ENCODE measurements around the gene C17orf78. TPM values are rescaled to one million over a fixed set of nuclear protein-coding genes. Genes with fewer than 3 reads are reported as not detected.

C17orf78 gene
- total and polyA plus RNA-seq, 2 of the 8 experiments (the other 6 are each of a cell fraction or from before 2014, with no cell fraction given), result not detected

- peak; percentile 43 for TF ChIP-seq POLR2AphosphoS5 (IDR thresholded peaks at IDR 0.05; ENCODE audit: low read depth, low read length)
- no peak for TF ChIP-seq EZH2 (IDR thresholded peaks at IDR 0.05; ENCODE audit: low read depth, low read length, severe bottlenecking)
- TF ChIP-seq POU5F1 (IDR thresholded peaks at IDR 0.05; ENCODE audit: low read depth, low read length), result no peak
- TF ChIP-seq EGR1 (IDR thresholded peaks at IDR 0.05; ENCODE audit: borderline replicate concordance, low read depth, low read length), result peak; percentile 36; the same call in 1 of the 2 replicates
- TF ChIP-seq GTF2F1 (IDR thresholded peaks at IDR 0.05; ENCODE audit: borderline replicate concordance, low read depth, low read length), result 0 out of 2 replicates have a peak, but pooled peaks have one; percentile 4
- TF ChIP-seq POLR2A (IDR thresholded peaks at IDR 0.05; ENCODE audit: control extremely low read depth in 1 of 2, low read depth in 2 of 2, low read length in 2 of 2), result peak in 1 of 2 experiments; percentile 64; a peak in 1 of 3 replicates
- TF ChIP-seq SUZ12 (IDR thresholded peaks at IDR 0.05; ENCODE audit: low read length), result no peak
- no peak for TF ChIP-seq GABPA (IDR thresholded peaks at IDR 0.05; ENCODE audit: borderline replicate concordance, insufficient read depth, low read length)
- peak in 1 of 2 experiments; percentile 16; a peak in 2 of 4 replicates for TF ChIP-seq HDAC2 (IDR thresholded peaks at IDR 0.05; ENCODE audit: borderline replicate concordance in 1 of 2, low read depth in 2 of 2, low read length in 2 of 2)
- TF ChIP-seq BACH1 (IDR thresholded peaks at IDR 0.05; ENCODE audit: low read length), result no peak
Observed at GRCh38 chr17:37358830-37359681, 16.7 kb upstream of the C17orf78 start (continued).

All from H1 (cell line).